ENCODE data around the gene MIDN. TPM values are rescaled to one million over a fixed set of nuclear protein-coding genes. Genes with fewer than 3 reads are reported as not detected.

Gene MIDN
- total RNA-seq, 1 experiment from 2014 or later = 286 TPM

GRCh38 chr19:1278713-1279660 is 30.6 kb downstream of the MIDN start:
- no peak overlapping the region for H3K9ac ChIP-seq (ENCODE audit: extremely low read depth, insufficient read length, low read length)
- H3K4ac ChIP-seq (ENCODE audit: low read depth, low read length) = no peak overlapping the region
- no peak overlapping the region for H2AK5ac ChIP-seq (ENCODE audit: insufficient read length, low read length)
- H3K27ac ChIP-seq (ENCODE audit: insufficient read length, low read depth, low read length) = no peak overlapping the region
- no peak overlapping the region for H4K91ac ChIP-seq (ENCODE audit: insufficient read length, low read depth, low read length)
- H3K27ac Mint-ChIP-seq = no peak overlapping the region
- no peaks in the 10 kb centered on the region for H4K20me1 ChIP-seq (ENCODE audit: control insufficient read depth, insufficient read depth, insufficient read length)
- H2BK15ac ChIP-seq (ENCODE audit: low read depth, low read length) = no peak overlapping the region
- no peak overlapping the region for H2BK5ac ChIP-seq (ENCODE audit: insufficient read length, low read length)
- no peak overlapping the region for H2BK120ac ChIP-seq (ENCODE audit: low read depth, low read length, poor library complexity, severe bottlenecking)
- no peak overlapping the region for H3K56ac ChIP-seq (ENCODE audit: insufficient read length, low read depth, low read length)
- peaks cover 1% of the 10 kb centered on the region for H3K27me3 Mint-ChIP-seq (ENCODE audit: low read depth)
- H2AFZ ChIP-seq (ENCODE audit: low read length) = no peak overlapping the region
- WGBS (ENCODE audit: extremely low coverage, insufficient read length, low lambda C conversion rate) = no CpG with 5 or more reads among the region's 25 CpGs
- H3K18ac ChIP-seq (ENCODE audit: insufficient read length, low read depth, low read length) = no peak overlapping the region
- no peak overlapping the region for H2BK12ac ChIP-seq (ENCODE audit: insufficient read length, low read depth, low read length)
- no peak for DNase-seq
- no peak overlapping the region for H3K14ac ChIP-seq (ENCODE audit: insufficient read depth, low read length)
- H4K5ac ChIP-seq (ENCODE audit: insufficient read length, low read depth, low read length) = no peak overlapping the region
- no peaks in the 10 kb centered on the region for H3K9me3 ChIP-seq (ENCODE audit: control insufficient read depth, low read depth, low read length)
- no peak overlapping the region for H3K4me3 Mint-ChIP-seq
- H3K79me1 ChIP-seq (ENCODE audit: insufficient read depth, low read depth, low read length, poor library complexity, severe bottlenecking) = no peaks in the 10 kb centered on the region
- no peak for TF ChIP-seq CTCF (conservative IDR thresholded peaks at IDR 0.05)
- H3K23ac ChIP-seq (ENCODE audit: insufficient read length, low read depth, low read length) = no peak overlapping the region
- no peaks in the 10 kb centered on the region for H3K27me3 ChIP-seq (ENCODE audit: insufficient read depth, low read length)
- H3K4me1 ChIP-seq (ENCODE audit: insufficient read depth, low read length) = no peaks in the 10 kb centered on the region
- peaks cover 3 to 41% (median 19%) of the 10 kb centered on the region in 3 experiments; a peak in 6 of 7 replicates for H3K36me3 Mint-ChIP-seq (ENCODE audit: insufficient read depth in 1 of 3, low read depth in 3 of 3)
- H3K4me1 Mint-ChIP-seq = peaks cover 12 to 16% of the 10 kb centered on the region in 2 experiments
- H3K23me2 ChIP-seq (ENCODE audit: insufficient read length, low read depth, low read length, poor library complexity, severe bottlenecking) = peaks cover 9% of the 10 kb centered on the region
- H3T11ph ChIP-seq (ENCODE audit: low read length) = no peak overlapping the region
- no peak overlapping the region for H4K8ac ChIP-seq (replicated peaks; ENCODE audit: insufficient read length, low read depth, low read length)
- no peak overlapping the region for H3K4me2 ChIP-seq (ENCODE audit: insufficient read depth, insufficient read length, low read length)
- no peak overlapping the region for H2BK20ac ChIP-seq (ENCODE audit: low read depth, low read length, poor library complexity, severe bottlenecking)
- H3K79me2 ChIP-seq (ENCODE audit: insufficient read depth, low read length) = no peaks in the 10 kb centered on the region
- H3K9me3 Mint-ChIP-seq = no peaks in the 10 kb centered on the region

Measured in H9 (cell line).